ENCODE measurements around the gene ZDHHC11.
"Not testable (repeated sequence)": the region's sequence is repeated elsewhere in the genome, so short reads cannot be mapped to it uniquely, and the experiment has no call there.

The ZDHHC11 gene

DNA sequence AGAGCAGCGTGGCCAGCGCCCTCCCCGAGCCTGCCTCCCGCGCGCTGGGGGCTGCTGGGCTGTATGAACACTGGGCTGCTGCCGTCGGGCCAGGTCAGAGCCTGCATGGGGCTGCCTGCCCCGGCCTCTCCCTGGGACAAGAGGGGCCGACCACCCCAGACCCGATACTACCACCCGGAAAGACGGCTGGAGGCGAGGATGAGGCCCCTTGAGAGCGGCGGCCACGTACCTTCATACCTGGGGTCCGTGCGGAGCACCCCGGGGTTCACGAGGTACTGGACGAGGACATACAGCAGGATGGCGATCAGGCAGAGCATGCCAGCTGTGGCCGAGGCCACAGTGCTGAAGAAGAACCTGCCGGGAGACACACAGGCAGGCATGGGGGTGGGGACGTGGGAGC is 7.4 kb downstream of the ZDHHC11 start:
- H3K79me1 ChIP-seq (ENCODE audit: low read length); H3K9ac ChIP-seq (ENCODE audit: low read length); H2BK120ac ChIP-seq (ENCODE audit: insufficient read depth, low read length, poor library complexity); H2BK12ac ChIP-seq (ENCODE audit: low read length); H3K23ac ChIP-seq (ENCODE audit: low read length); DNase-seq; H4K8ac ChIP-seq (ENCODE audit: low read depth, low read length); H4K91ac ChIP-seq (ENCODE audit: low read depth, low read length); H3K79me2 ChIP-seq (ENCODE audit: control insufficient read depth, insufficient read depth, low read length, poor library complexity); H2BK5ac ChIP-seq (ENCODE audit: low read depth, low read length, poor library complexity); H2AK5ac ChIP-seq (ENCODE audit: low read length); H3K4me1 ChIP-seq (ENCODE audit: control insufficient read depth in 1 of 2, insufficient read depth in 2 of 2, low read length in 2 of 2); H3K27ac ChIP-seq (ENCODE audit: low read depth, low read length); H4K12ac ChIP-seq (ENCODE audit: low read depth, low read length); H3K9me3 ChIP-seq (ENCODE audit: insufficient read depth, low read depth, low read length); H3K18ac ChIP-seq (ENCODE audit: low read length); H3K27me3 ChIP-seq (ENCODE audit: insufficient read depth, low read length); H3K4ac ChIP-seq (ENCODE audit: low read depth, low read length); H2AFZ ChIP-seq (ENCODE audit: insufficient read depth, low read length, poor library complexity); H3K14ac ChIP-seq (ENCODE audit: low read length); H3K4me3 ChIP-seq (ENCODE audit: low read depth, low read length); H3K4me2 ChIP-seq (ENCODE audit: low read length): not testable (repeated sequence)
- no CpG with 5 or more reads among the region's 26 CpGs for WGBS (ENCODE audit: extremely low coverage, insufficient coverage, insufficient read length)
- H3K36me3 ChIP-seq (ENCODE audit: control insufficient read depth in 1 of 2, insufficient read depth in 2 of 2, low read length in 2 of 2): peaks cover 1 to 12% of the 10 kb centered on the region in 2 experiments

DNA sequence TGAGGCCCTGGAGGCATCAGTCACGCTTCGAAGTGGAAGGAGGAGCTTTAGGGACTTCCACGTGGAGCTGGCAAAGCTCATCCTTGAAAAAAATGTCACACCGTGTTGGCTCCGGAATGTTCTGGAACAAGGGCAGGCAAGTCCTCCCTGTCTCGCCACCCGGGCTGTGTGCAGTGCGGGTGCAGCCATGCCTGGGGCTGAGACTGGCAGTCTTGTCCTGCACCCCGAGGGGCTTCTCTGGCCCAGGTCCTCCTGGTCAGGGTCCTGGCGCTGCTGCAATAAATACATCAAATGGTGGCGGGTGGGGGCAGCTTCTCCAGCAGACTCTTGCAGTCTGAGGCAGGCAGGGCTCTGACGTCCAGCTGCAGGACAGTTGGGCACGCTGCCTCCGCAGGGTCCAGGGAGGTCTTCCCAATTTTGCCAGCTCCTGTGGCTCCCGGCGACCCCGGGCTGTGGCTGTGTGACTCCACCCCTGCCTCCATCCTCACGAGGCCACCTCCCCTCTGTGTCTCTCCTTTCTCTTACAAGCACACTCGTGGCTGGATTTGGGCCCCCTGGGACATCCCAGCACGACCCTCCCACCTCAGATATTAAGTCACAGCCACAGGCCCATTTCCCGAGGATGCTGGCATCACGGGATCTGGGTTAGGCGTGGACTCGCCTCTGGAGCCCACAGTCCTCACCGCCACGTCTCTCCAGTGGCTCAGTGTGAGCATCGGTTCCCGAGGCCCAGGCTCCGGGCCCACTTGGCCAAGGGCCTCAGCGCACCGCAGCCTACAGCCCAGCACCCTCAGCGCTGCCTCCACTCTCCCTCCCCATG is 8.2 kb downstream of the ZDHHC11 start:
- H3K79me1 ChIP-seq (ENCODE audit: low read length); H2BK12ac ChIP-seq (ENCODE audit: low read length); H3K79me2 ChIP-seq (ENCODE audit: control insufficient read depth, insufficient read depth, low read length, poor library complexity); DNase-seq; H3K9ac ChIP-seq (ENCODE audit: low read length); H2AK5ac ChIP-seq (ENCODE audit: low read length); H3K18ac ChIP-seq (ENCODE audit: low read length); H2BK120ac ChIP-seq (ENCODE audit: insufficient read depth, low read length, poor library complexity); H2BK5ac ChIP-seq (ENCODE audit: low read depth, low read length, poor library complexity); H4K12ac ChIP-seq (ENCODE audit: low read depth, low read length); H3K4me3 ChIP-seq (ENCODE audit: low read depth, low read length); H3K9me3 ChIP-seq (ENCODE audit: insufficient read depth, low read depth, low read length); H2AFZ ChIP-seq (ENCODE audit: insufficient read depth, low read length, poor library complexity); H4K91ac ChIP-seq (ENCODE audit: low read depth, low read length); H3K27ac ChIP-seq (ENCODE audit: low read depth, low read length); H3K23ac ChIP-seq (ENCODE audit: low read length); H3K4me2 ChIP-seq (ENCODE audit: low read length); H3K14ac ChIP-seq (ENCODE audit: low read length); H3K27me3 ChIP-seq (ENCODE audit: insufficient read depth, low read length); H3K4me1 ChIP-seq (ENCODE audit: control insufficient read depth in 1 of 2, insufficient read depth in 2 of 2, low read length in 2 of 2); H3K4ac ChIP-seq (ENCODE audit: low read depth, low read length); H4K8ac ChIP-seq (ENCODE audit: low read depth, low read length): not testable (repeated sequence)
- H3K36me3 ChIP-seq (ENCODE audit: control insufficient read depth in 1 of 2, insufficient read depth in 2 of 2, low read length in 2 of 2): peaks cover 1 to 12% of the 10 kb centered on the region in 2 experiments
- no CpG with 5 or more reads among the region's 32 CpGs for WGBS (ENCODE audit: extremely low coverage, insufficient coverage, insufficient read length)

DNA sequence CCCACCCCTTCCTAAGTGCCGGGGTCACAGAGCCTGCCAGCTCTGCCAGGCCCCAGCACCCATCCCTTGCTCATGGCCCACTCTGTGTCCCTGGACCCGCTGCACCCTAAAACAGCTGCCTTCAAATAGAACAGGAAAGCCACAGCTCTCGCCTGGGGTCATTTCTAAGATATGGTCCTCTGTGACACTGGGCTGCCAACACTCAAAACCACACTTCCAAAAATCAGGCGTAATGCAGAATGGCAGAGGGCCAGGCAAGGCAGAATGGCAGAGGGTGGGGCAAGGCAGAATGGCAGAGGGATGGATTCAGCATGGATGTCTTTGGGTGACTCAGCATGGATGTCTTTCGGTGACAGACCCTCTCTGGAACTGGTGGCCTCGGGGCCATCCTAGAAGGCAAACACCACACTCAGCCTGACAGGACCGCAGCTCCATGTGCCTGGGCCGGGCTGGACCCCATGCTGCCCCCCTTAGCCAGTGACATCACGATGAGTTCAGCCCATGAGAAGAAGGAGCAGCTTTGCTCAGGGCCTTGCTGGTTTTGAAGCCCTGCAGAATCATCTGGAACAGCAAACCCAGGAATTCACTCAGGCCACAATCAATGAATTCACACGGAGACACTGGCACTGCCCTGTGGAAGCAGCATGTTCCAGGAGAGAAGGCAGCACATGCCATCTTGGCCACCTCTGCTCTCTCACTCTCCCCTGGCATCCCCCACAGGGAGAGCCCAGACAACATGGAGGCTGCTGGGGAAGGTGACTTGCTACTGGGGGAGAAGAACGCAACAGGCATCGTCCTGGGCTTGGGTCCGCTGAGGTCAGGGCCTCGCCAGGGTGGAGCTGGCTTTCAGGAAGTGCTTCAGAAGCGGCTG is 9.0 kb downstream of the ZDHHC11 start:
- not testable (repeated sequence) for H3K9me3 ChIP-seq (ENCODE audit: insufficient read depth, low read depth, low read length); H3K23ac ChIP-seq (ENCODE audit: low read length); H3K79me2 ChIP-seq (ENCODE audit: control insufficient read depth, insufficient read depth, low read length, poor library complexity); H4K8ac ChIP-seq (ENCODE audit: low read depth, low read length); H3K4me1 ChIP-seq (ENCODE audit: control insufficient read depth in 1 of 2, insufficient read depth in 2 of 2, low read length in 2 of 2); H3K4me3 ChIP-seq (ENCODE audit: low read depth, low read length); H3K18ac ChIP-seq (ENCODE audit: low read length); H3K9ac ChIP-seq (ENCODE audit: low read length); H4K91ac ChIP-seq (ENCODE audit: low read depth, low read length); H3K27me3 ChIP-seq (ENCODE audit: insufficient read depth, low read length); H2BK5ac ChIP-seq (ENCODE audit: low read depth, low read length, poor library complexity); H2AK5ac ChIP-seq (ENCODE audit: low read length); H3K14ac ChIP-seq (ENCODE audit: low read length); H2BK120ac ChIP-seq (ENCODE audit: insufficient read depth, low read length, poor library complexity); H3K27ac ChIP-seq (ENCODE audit: low read depth, low read length); H2AFZ ChIP-seq (ENCODE audit: insufficient read depth, low read length, poor library complexity); H2BK12ac ChIP-seq (ENCODE audit: low read length); H4K12ac ChIP-seq (ENCODE audit: low read depth, low read length); H3K4ac ChIP-seq (ENCODE audit: low read depth, low read length); H3K4me2 ChIP-seq (ENCODE audit: low read length); H3K79me1 ChIP-seq (ENCODE audit: low read length)
- peak in 1 of 2 donors; percentile 64 for DNase-seq
- H3K36me3 ChIP-seq (ENCODE audit: control insufficient read depth in 1 of 2, insufficient read depth in 2 of 2, low read length in 2 of 2): peaks cover 1 to 12% of the 10 kb centered on the region in 2 experiments
- no CpG with 5 or more reads among the region's 15 CpGs for WGBS (ENCODE audit: extremely low coverage, insufficient coverage, insufficient read length)

DNA sequence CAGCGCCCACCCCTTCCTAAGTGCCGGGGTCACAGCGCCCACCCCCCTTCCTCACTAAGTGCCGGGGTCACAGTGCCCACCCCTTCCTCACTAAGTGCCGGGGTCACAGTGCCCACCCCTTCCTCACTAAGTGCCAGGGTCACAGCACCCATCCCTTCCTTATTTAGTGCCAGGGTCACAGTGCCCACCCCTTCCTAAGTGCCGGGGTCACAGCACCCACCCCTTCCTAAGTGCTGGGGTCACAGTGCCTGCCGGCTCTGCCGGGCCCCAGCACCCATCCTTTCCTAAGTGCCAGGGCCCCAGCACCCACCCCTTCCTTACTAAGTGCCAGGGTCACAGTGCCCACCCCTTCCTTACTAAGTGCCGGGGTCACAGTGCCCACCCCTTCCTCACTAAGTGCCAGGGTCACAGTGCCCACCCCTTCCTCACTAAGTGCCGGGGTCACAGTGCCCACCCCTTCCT is 9.8 kb downstream of the ZDHHC11 start:
- H3K4me1 ChIP-seq (ENCODE audit: control insufficient read depth in 1 of 2, insufficient read depth in 2 of 2, low read length in 2 of 2); H3K36me3 ChIP-seq (ENCODE audit: control insufficient read depth in 1 of 2, insufficient read depth in 2 of 2, low read length in 2 of 2); H2BK5ac ChIP-seq (ENCODE audit: low read depth, low read length, poor library complexity); H3K18ac ChIP-seq (ENCODE audit: low read length); H3K23ac ChIP-seq (ENCODE audit: low read length); H3K79me1 ChIP-seq (ENCODE audit: low read length); H3K9ac ChIP-seq (ENCODE audit: low read length); H2AK5ac ChIP-seq (ENCODE audit: low read length); DNase-seq; H3K27ac ChIP-seq (ENCODE audit: low read depth, low read length); H3K4ac ChIP-seq (ENCODE audit: low read depth, low read length); H2AFZ ChIP-seq (ENCODE audit: insufficient read depth, low read length, poor library complexity); H2BK12ac ChIP-seq (ENCODE audit: low read length); H4K91ac ChIP-seq (ENCODE audit: low read depth, low read length); H4K8ac ChIP-seq (ENCODE audit: low read depth, low read length); H2BK120ac ChIP-seq (ENCODE audit: insufficient read depth, low read length, poor library complexity); H3K9me3 ChIP-seq (ENCODE audit: insufficient read depth, low read depth, low read length); H3K4me3 ChIP-seq (ENCODE audit: low read depth, low read length); H4K12ac ChIP-seq (ENCODE audit: low read depth, low read length); H3K4me2 ChIP-seq (ENCODE audit: low read length); H3K27me3 ChIP-seq (ENCODE audit: insufficient read depth, low read length); H3K79me2 ChIP-seq (ENCODE audit: control insufficient read depth, insufficient read depth, low read length, poor library complexity); H3K14ac ChIP-seq (ENCODE audit: low read length): not testable (repeated sequence)
- WGBS (ENCODE audit: extremely low coverage, insufficient coverage, insufficient read length): no CpG with 5 or more reads among the region's 10 CpGs
